EL (cell line): ENCODE measurements around the gene PCSK6.
"Not testable (repeated sequence)": the region's sequence is repeated elsewhere in the genome, so short reads cannot be mapped to it uniquely, and the experiment has no call there.

Experiments
- DNase-seq: peaks from one replicate; pipeline ENCODE4 v3.0.0-alpha.2; 2016

Gene PCSK6

DNA sequence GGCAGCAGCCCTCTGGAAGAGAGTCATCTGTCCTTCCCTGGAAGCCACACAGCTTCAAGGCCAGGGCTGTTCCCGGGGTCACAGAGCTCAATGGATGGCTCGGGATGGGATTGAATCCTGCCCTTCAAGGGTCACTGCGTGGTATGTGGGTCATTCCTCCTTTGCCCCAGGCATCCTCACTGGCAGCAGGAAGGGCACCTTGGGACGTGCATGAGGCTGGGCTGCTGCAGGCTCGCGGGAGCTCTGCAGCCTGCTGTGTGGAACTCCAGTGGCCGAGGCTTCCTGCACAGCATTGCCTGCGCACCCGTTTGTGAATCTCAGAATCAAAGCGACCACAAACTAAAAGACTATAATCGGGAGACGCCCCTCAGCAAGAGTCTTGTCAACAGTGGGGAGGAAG is 60.7 kb downstream of the PCSK6 start:
- DNase-seq: no peak

DNA sequence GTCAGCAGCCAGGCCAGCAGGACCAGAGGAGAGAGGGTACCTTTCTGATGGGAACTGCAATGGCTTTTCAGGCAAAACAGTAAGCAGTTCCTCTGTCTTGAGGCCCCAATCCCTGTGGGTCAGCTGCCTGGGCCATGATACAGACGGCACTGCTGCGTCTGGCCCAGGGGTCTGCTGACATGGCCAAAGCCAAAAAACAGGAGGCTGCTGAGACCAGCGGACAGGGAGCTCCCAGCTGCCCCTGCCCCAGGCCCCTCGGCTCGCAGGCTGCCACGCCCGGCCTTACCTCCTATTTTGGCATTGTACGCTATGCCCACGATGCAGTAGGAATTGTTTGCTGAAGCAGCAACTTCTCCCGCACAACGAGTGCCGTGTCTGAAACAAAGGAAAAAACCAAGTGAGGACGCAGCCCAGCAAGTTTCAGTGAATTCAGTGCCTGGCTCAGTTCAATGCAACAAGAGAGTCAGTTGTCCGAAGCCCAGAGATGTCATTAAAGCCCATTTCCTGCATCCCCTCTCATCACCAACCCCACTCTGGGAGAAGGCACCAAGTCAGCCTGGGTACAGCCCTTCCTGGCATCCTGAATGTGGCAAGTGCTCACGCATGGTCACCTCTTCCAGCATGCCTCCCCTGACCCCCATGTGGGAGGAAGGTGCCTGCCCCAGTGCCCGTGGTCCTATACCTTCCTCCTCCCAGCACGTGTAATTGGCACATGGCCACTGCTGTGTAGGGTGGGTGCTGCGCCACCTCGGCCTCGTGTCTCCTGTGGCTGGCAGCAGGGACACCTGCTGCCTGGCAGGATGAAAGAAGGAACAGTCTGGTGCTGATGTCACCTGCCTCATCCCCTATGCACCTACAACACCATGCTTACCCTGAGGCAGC is 61.7 kb downstream of the PCSK6 start:
- DNase-seq: no peak

GRCh38 chr15:101426761-101427333 is 62.7 kb downstream of the PCSK6 start:
- no peak for DNase-seq

- DNase-seq: no peak
These were observed 63.6 kb downstream of the PCSK6 start for GRCh38 chr15:101425787-101426365.

GRCh38 chr15:101424984-101425383 is 64.5 kb downstream of the PCSK6 start:
- DNase-seq: no peak

DNA sequence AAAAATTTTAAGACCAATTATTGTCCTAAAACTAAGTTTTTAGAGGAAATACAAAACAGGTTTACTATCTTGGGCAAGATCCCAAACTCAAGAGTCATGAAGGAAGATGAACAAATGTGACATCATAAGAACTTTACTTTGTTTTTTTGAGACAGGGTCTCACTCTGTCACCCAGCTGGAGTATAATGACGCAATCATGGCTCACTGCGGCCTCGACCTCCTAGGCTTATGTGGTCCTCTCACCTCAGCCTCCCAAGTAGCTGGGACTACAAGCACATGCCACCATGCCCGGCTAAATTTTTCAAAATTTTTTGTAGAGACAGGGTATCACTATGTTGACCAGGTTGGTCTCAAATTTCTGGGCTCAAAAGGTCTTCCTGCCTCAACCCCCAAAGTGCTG is 69.3 kb downstream of the PCSK6 start:
- DNase-seq: no peak

GRCh38 chr15:101416475-101416874 is 73.0 kb downstream of the PCSK6 start:
- not testable (repeated sequence) for DNase-seq

GRCh38 chr15:101413239-101413638 is 76.3 kb downstream of the PCSK6 start:
- DNase-seq: no peak

DNA sequence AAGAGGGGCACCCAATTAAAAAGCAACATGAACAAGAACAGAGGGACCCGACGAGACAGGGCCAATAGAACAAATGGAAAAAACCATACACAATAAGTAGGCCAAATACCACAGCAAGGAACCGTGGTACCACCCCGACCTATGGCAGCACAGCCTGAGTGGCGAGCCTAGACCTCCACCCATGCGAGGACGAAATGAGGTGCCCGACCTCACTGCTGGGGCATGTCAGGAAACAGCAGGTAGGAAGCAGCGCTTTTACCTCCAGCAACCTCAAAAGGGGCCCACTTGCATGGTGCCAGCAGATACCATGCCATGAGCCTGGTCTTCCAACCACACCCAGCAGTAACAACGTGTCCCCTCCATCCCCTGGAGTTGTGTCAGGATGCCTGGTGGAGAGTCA is 77.9 kb downstream of the PCSK6 start:
- no peak for DNase-seq

GRCh38 chr15:101411085-101411484 is 78.4 kb downstream of the PCSK6 start:
- DNase-seq: no peak

GRCh38 chr15:101410612-101411011 is 78.9 kb downstream of the PCSK6 start:
- DNase-seq: no peak

DNA sequence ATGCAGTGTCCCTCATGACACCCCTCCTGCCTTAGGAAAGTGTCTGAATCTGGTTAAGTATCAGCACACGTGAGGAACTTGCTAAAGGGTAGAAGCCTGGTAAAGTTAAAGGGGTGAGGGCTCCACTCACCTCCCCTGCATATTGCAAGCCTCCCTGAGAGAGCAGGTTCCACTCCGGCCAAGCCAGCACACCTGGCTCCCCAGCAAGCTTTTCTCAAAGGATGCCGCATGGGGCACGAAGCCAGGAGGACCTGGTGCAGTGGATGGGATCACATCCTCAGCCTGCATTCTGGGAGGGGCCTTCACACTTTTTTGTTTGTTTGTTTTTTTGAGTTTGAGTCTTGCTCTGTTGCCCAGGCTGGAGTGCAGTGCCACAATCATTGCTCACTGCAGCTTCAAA is 79.9 kb downstream of the PCSK6 start:
- DNase-seq: no peak

GRCh38 chr15:101407966-101408775 is 81.3 kb downstream of the PCSK6 start:
- no peak for DNase-seq

- DNase-seq: no peak
These were observed 82.1 kb downstream of the PCSK6 start for GRCh38 chr15:101407439-101407838.

GRCh38 chr15:101406526-101407195 is 82.8 kb downstream of the PCSK6 start:
- no peak for DNase-seq

GRCh38 chr15:101406036-101406435 is 83.5 kb downstream of the PCSK6 start:
- DNase-seq: no peak

- no peak for DNase-seq
These were observed 85.3 kb downstream of the PCSK6 start for GRCh38 chr15:101404245-101404644.

DNA sequence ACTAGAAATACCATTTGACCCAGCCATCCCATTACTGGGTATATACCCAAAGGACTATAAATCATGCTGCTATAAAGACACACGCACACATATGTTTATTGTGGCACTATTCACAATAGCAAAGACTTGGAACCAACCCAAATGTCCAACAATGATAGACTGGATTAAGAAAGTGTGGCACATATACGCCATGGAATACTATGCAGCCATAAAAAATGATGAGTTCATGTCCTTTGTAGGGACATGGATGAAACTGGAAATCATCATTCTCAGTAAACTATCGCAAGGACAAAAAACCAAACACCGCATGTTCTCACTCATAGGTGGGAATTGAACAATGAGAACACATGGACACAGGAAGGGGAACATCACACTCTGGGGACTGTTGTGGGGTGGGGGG is 86.6 kb downstream of the PCSK6 start:
- not testable (repeated sequence) for DNase-seq

DNA sequence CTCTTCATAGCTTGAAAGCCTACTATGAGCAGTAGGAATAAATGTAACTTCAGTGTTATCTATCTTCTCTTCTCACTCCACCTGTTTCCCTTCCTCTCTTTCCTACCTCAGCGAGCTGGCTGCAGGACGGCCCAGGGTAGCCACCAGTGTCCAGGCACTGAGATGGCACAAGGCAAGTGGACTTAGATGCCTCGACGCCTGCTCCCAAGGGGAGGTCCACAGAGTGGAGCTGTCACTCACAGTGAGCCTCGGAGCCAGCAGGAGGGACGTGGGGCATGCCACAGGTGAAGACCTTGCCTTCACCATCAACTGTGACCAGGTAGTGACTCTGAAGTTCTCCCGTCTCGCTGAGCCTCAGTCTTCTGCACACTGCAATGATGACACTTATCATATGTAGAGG is 88.2 kb downstream of the PCSK6 start:
- no peak for DNase-seq

DNA sequence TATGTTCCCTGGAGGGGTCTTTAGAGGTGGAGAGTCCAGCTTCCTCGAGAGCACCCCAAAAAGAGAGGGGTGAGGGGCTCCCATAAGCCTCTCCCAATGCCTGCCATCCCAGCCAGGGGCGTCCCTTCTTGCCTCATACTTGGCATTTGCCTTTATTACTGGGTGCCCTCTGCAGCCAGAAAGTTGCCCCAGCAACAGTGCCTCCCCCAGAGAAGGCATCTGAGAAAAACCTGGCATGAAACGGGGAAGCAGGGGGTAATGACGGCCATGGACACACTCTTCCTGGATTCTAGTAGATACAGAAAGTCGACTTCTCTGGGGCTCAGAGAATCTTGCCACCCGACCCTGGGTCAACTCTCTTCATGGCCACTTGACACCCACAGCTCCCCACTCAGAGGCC is 90.1 kb downstream of the PCSK6 start:
- DNase-seq: no peak

- DNase-seq: no peak
These were observed 91.3 kb downstream of the PCSK6 start for GRCh38 chr15:101398247-101398646.

DNA sequence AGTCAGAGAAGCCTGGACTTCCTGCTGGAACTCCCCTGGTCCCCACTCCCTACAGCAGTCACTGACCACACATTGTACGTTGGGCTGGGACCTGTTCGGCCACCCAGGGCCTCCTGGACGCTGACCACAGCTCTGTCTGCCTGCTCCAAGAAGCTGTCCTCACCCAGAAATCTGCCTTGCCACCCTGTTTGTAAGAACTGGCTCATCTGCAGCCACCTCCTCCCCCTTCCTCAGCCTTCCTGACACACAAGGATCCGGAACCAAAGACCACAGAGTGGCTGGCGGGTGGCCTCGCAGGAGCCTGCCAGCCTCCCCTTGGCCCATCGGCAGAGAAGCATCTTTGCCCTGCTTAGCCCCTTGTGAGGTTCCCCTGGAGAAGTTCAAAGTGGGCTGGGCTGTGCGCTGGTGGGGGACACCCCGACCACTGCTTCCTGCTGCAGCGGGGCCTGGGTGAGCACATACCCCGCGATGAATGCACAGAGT is 91.9 kb downstream of the PCSK6 start:
- no peak for DNase-seq
